ENCODE data around the gene PADI1. TPM values are rescaled to one million over a fixed set of nuclear protein-coding genes. Genes with fewer than 3 reads are reported as not detected.

The PADI1 gene
- total RNA-seq, 4 donors from 2014 or later: not detected

GRCh38 chr1:17214876-17215544 is 10.1 kb downstream of the PADI1 start:
- TF ChIP-seq CTCF (IDR thresholded peaks at IDR 0.05; ENCODE audit: low read depth): no peak

- no peak for TF ChIP-seq CTCF (IDR thresholded peaks at IDR 0.05; ENCODE audit: low read depth)
Observed at GRCh38 chr1:17215545-17215890, 10.6 kb downstream of the PADI1 start.

- no peak for TF ChIP-seq CTCF (IDR thresholded peaks at IDR 0.05; ENCODE audit: low read depth)
Observed at GRCh38 chr1:17216078-17216477, 11.2 kb downstream of the PADI1 start.

- no peak for TF ChIP-seq CTCF (IDR thresholded peaks at IDR 0.05; ENCODE audit: low read depth)
Observed at GRCh38 chr1:17217607-17218006, 12.7 kb downstream of the PADI1 start.

- TF ChIP-seq CTCF (IDR thresholded peaks at IDR 0.05; ENCODE audit: low read depth): no peak
Observed at GRCh38 chr1:17218939-17219338, 14.0 kb downstream of the PADI1 start.

GRCh38 chr1:17220287-17220686 is 15.4 kb downstream of the PADI1 start:
- no peak for TF ChIP-seq CTCF (IDR thresholded peaks at IDR 0.05; ENCODE audit: low read depth)

- TF ChIP-seq CTCF (IDR thresholded peaks at IDR 0.05; ENCODE audit: low read depth): no peak
Observed at GRCh38 chr1:17222557-17222956, 17.6 kb downstream of the PADI1 start.
